HepG2 (cell line): ENCODE measurements around the gene LUZP2.

Experiments used
- STAG1 ChIP-seq: sonication (generic); formaldehyde crosslinking; IDR thresholded peaks from 2 replicates; pipeline ENCODE4 v1.4.0; 2020; ENCODE audit warnings: missing genetic modification reagents
- TF ChIP-seq, protein P1 (sequence below): sonication (generic); formaldehyde crosslinking; IDR thresholded peaks from 2 replicates; pipeline ENCODE4 v1.9.0; 2022; ENCODE audit warnings: low read depth, missing genetic modification reagents
- TF ChIP-seq, protein P2 (sequence below): sonication (generic); formaldehyde crosslinking; IDR thresholded peaks from 2 replicates; pipeline ENCODE4 v1.5.0; 2020; ENCODE audit warnings: mild to moderate bottlenecking, missing genetic modification reagents, moderate library complexity

DNA sequence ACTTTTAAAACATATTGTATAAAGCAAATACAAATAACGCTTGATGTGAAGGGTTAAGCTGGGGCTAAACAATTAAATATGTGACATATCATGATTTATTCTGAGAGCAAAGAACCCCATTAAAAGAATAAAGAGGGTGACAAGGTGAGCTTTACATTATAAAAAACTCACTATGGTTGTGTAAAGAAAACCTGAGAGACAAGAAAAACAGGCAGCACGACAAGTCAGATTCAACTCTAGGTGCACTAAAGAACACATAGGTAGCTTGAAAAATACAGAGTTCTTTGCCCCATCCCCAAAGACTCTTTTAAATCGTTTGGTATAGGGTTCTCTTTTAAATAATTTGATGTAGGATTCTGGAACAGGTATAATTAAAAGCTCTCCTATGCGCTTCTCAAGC lies 63.5 kb downstream of the LUZP2 start:
- TF ChIP-seq STAG1 = no peak
- TF ChIP-seq, protein P1, sequence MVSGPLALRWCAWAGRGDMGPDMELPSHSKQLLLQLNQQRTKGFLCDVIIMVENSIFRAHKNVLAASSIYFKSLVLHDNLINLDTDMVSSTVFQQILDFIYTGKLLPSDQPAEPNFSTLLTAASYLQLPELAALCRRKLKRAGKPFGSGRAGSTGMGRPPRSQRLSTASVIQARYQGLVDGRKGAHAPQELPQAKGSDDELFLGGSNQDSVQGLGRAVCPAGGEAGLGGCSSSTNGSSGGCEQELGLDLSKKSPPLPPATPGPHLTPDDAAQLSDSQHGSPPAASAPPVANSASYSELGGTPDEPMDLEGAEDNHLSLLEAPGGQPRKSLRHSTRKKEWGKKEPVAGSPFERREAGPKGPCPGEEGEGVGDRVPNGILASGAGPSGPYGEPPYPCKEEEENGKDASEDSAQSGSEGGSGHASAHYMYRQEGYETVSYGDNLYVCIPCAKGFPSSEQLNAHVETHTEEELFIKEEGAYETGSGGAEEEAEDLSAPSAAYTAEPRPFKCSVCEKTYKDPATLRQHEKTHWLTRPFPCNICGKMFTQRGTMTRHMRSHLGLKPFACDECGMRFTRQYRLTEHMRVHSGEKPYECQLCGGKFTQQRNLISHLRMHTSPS (CRISPR knock-in tag) = no peak
- TF ChIP-seq, protein P2, sequence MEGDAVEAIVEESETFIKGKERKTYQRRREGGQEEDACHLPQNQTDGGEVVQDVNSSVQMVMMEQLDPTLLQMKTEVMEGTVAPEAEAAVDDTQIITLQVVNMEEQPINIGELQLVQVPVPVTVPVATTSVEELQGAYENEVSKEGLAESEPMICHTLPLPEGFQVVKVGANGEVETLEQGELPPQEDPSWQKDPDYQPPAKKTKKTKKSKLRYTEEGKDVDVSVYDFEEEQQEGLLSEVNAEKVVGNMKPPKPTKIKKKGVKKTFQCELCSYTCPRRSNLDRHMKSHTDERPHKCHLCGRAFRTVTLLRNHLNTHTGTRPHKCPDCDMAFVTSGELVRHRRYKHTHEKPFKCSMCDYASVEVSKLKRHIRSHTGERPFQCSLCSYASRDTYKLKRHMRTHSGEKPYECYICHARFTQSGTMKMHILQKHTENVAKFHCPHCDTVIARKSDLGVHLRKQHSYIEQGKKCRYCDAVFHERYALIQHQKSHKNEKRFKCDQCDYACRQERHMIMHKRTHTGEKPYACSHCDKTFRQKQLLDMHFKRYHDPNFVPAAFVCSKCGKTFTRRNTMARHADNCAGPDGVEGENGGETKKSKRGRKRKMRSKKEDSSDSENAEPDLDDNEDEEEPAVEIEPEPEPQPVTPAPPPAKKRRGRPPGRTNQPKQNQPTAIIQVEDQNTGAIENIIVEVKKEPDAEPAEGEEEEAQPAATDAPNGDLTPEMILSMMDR = no peak
